B cell (primary cell): ENCODE results near the gene RUSF1. TPM values are rescaled to one million over a fixed set of nuclear protein-coding genes. Genes with fewer than 3 reads are reported as not detected.

Experiments
- ATAC-seq: fragments of 200-7000 bp; cut with Tn5 transposase; one replicate; pipeline ENCODE4 v1.10.0; 2021; ENCODE audit warnings: low read depth, mild to moderate bottlenecking, moderate number of reproducible peaks, moderate library complexity
- CTCF ChIA-PET: fragments of 350-600 bp; sonication (Branson Sonifier 250); formaldehyde crosslinking; loops from one replicate; lab custom pipeline; 2021; ENCODE audit warnings: antibody characterized with exemption, inconsistent platforms; lab: Charles Lee
- POLR2A ChIA-PET: fragments of 350-600 bp; sonication (Branson Sonifier 250); formaldehyde crosslinking; loops from one replicate; lab custom pipeline; 2021; ENCODE audit warnings: antibody characterized with exemption; lab: Charles Lee
- DNase-seq: peaks from one replicate; pipeline ENCODE4 v3.0.0; 2013
- H2AFZ ChIP-seq: 2 replicates; pipeline ENCODE4 v1.6.1; 2012; ENCODE audit warnings: mild to moderate bottlenecking, low read depth, low read length; ENCODE audit not compliant: insufficient read depth, poor library complexity, severe bottlenecking
- H3K27ac ChIP-seq, 2 donors: 1 replicate in 1 of 2; 2 replicates in 1 of 2; pipeline ENCODE4 v1.5.1; 2012 to 2013; ENCODE audit warnings: low read length in 2 of 2, mild to moderate bottlenecking in 2 of 2, moderate library complexity in 1 of 2
- H3K27me3 ChIP-seq, 4 experiments: fragments of 200-600 bp in 1 of 4; sonication (generic) in 1 of 4; replicated peaks in 1 of 4; 1 replicate in 2 of 4; 2 replicates in 2 of 4; pipeline versions ENCODE4 v1.6.1 to v1.7.0; 2013 to 2016; ENCODE audit warnings: low read length in 3 of 4, mild to moderate bottlenecking in 2 of 4, mixed read lengths in 1 of 4, moderate library complexity in 1 of 4; ENCODE audit not compliant: insufficient read depth in 4 of 4, control insufficient read depth in 3 of 4; ENCODE audit errors: control extremely low read depth in 1 of 4
- H3K36me3 ChIP-seq, 2 experiments: replicated peaks in 1 of 2; 1 replicate in 1 of 2; 2 replicates in 1 of 2; pipeline versions ENCODE4 v1.6.1 to v1.7.1; 2013; ENCODE audit warnings: low read length in 1 of 2; ENCODE audit not compliant: insufficient read depth in 2 of 2, control insufficient read depth in 1 of 2; ENCODE audit errors: control extremely low read depth in 1 of 2, extremely low read depth in 1 of 2
- H3K4me1 ChIP-seq, 2 donors: fragments of 200-600 bp in 1 of 2; sonication (generic) in 1 of 2; 1 replicate in 1 of 2; 2 replicates in 1 of 2; pipeline versions ENCODE4 v1.5.1 to v1.6.1; 2013 to 2017; ENCODE audit warnings: low read length in 2 of 2; ENCODE audit not compliant: control insufficient read depth in 2 of 2, insufficient read depth in 2 of 2
- H3K4me2 ChIP-seq: replicated peaks from 2 replicates; pipeline ENCODE3; 2012; ENCODE audit warnings: mild to moderate bottlenecking, low read depth, low read length; ENCODE audit not compliant: poor library complexity, severe bottlenecking
- H3K4me3 ChIP-seq, 5 experiments: fragments of 200-600 bp in 1 of 5; sonication (generic) in 1 of 5; 1 replicate in 3 of 5; 2 replicates in 2 of 5; pipeline versions ENCODE4 v1.5.1 to v1.7.0; 2011 to 2016; ENCODE audit warnings: low read length in 4 of 5, mild to moderate bottlenecking in 4 of 5, low read depth in 2 of 5, control low read depth in 1 of 5, moderate library complexity in 1 of 5; ENCODE audit not compliant: insufficient read depth in 1 of 5; ENCODE audit errors: control extremely low read depth in 1 of 5, extremely low read depth in 1 of 5
- H3K79me2 ChIP-seq: fragments of 200-600 bp; sonication (generic); one replicate; pipeline ENCODE4 v1.6.0; 2016; ENCODE audit warnings: low read length; ENCODE audit not compliant: control insufficient read depth, insufficient read depth
- H3K9ac ChIP-seq: fragments of 200-600 bp; sonication (generic); 2 replicates; pipeline ENCODE4 v1.6.1; 2017; ENCODE audit warnings: mild to moderate bottlenecking, low read length, moderate library complexity
- H3K9me3 ChIP-seq, 3 donors: one replicate each; pipeline versions ENCODE4 v1.6.1 to v1.7.1; 2013; ENCODE audit warnings: low read length in 2 of 3; ENCODE audit not compliant: control insufficient read depth in 2 of 3, insufficient read depth in 1 of 3; ENCODE audit errors: control extremely low read depth in 1 of 3
- H4K20me1 ChIP-seq: 2 replicates; pipeline ENCODE4 v1.6.0; 2012; ENCODE audit warnings: mild to moderate bottlenecking, low read length; ENCODE audit not compliant: insufficient read depth, control insufficient read depth, poor library complexity, severe bottlenecking
- H3K27ac Mint-ChIP-seq: one replicate; pipeline ENCODE4 v1.8.0; 2021; ENCODE audit warnings: mixed read lengths
- H3K27me3 Mint-ChIP-seq: one replicate; pipeline ENCODE4 v1.8.0; 2021; ENCODE audit warnings: mixed read lengths
- H3K4me1 Mint-ChIP-seq: one replicate; pipeline ENCODE4 v1.8.0; 2021; ENCODE audit warnings: mixed read lengths
- H3K4me3 Mint-ChIP-seq: one replicate; pipeline ENCODE4 v1.8.0; 2021; ENCODE audit warnings: mixed read lengths
- H3K9me3 Mint-ChIP-seq: one replicate; pipeline ENCODE4 v1.8.0; 2022; ENCODE audit warnings: mixed read lengths; ENCODE audit not compliant: insufficient read depth
- CTCF ChIP-seq: fragments of 200-600 bp; IDR thresholded peaks from one replicate; pipeline ENCODE4 v1.8.0; 2022; ENCODE audit warnings: antibody characterized with exemption, mild to moderate bottlenecking
- EZH2 ChIP-seq: IDR thresholded peaks from 2 replicates; pipeline ENCODE4 v1.6.1; 2012; ENCODE audit warnings: borderline replicate concordance, low read depth, mild to moderate bottlenecking, moderate library complexity, low read length; ENCODE audit not compliant: insufficient read depth, poor library complexity, severe bottlenecking
- WGBS: methylation state at CpG from one replicate; pipeline ENCODE4 v1.1.5; 2013; ENCODE audit warnings: missing lambda C conversion rate; ENCODE audit not compliant: insufficient coverage; 5-methylcytosine and 5-hydroxymethylcytosine counted together
- intact Hi-C: fragments of 100-400 bp; cut with micrococcal nuclease; formaldehyde crosslinking; loops from one replicate; pipeline ENCODE4 v1.10.0; 2022
- polyA plus RNA-seq: library from polyadenylated mRNA; depleted of rRNA; stranded (reverse); fragments of >200 nt; gene quantifications from 2 replicates; pipeline ENCODE4 v1.2.3, GENCODE V29; 2012
- total RNA-seq, 2 donors: library from RNA; stranded (reverse); fragments of 120-200 nt in 1 of 2; gene quantifications; 1 replicate in 1 of 2; 2 replicates in 1 of 2; pipeline versions ENCODE4 v1.2.3 to v1.2.4, GENCODE V29; 2013 to 2022

The RUSF1 gene
- total and polyA plus RNA-seq, 2 donors (not counting 1 experiment from before 2014, with no cell fraction given) = 103 to 132 TPM

DNA sequence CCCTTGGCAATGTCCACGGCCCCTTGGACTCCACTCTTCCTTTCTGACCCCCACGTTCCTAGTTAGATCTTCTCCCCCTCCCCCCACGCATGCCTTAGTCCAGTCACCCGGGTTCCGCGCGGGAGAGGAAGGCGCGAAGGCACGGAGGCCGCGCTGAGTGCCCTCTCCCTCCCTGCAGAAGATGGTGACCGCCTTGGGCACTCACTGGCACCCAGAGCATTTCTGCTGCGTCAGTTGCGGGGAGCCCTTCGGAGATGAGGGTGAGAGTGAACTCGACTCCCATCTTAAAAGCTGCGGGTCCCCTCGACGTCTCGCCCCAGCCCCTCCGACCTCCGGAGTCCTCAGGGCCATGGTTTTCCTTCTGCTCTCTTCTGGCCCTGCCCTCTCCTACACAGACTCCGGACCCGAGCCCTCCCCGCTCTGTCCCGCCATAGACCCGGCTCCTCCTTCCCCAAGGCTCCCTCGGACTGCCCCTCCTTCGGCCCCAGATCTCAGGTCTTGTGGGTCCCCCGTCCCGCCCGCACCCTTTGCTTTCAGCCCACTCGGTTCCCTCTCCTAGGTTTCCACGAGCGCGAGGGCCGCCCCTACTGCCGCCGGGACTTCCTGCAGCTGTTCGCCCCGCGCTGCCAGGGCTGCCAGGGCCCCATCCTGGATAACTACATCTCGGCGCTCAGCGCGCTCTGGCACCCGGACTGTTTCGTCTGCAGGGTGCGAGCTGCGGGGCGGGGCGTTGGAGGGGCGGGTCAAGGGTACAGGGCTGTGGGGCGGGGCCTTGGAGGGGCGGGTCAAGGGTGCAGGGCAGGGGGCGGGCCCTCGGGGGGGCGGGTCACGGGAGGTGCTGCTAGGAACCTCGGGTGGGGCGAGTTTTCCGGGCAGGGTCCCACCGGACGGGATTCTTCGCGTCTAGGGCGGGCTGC lies 31.6 kb downstream of the RUSF1 start:
- peaks cover 33% of the 10 kb centered on the region for H3K4me1 Mint-ChIP-seq
- H3K27ac Mint-ChIP-seq = peak overlapping the region; percentile 83
- peaks cover 0 to 21% (median 8%) of the 10 kb centered on the region in 4 experiments for H3K27me3 ChIP-seq
- H3K9ac ChIP-seq = peak overlapping the region; percentile 69
- POLR2A ChIA-PET = interaction anchor here (1.5 to 1.6 kb wide), 2 partner anchors 12 to 17 kb away, joined by 6 to 8 read pairs; partner anchors contain the start of gene ARMC5
- 8% methylated on average over 54 of the region's 68 CpGs for WGBS
- peak overlapping the region; percentile 87 for H2AFZ ChIP-seq
- H3K4me1 ChIP-seq = peaks cover 19 to 28% of the 10 kb centered on the region in 2 donors
- peaks cover 0 to 12% (median 0%) of the 10 kb centered on the region in 3 donors for H3K9me3 ChIP-seq
- intact Hi-C loops = loop anchor here (1.0 to 5.0 kb wide), 4 partner anchors 12 to 396 kb away; partner anchors contain the start of genes RUSF1 and ZNF267
- H3K4me2 ChIP-seq = peak overlapping the region; percentile 94
- H3K27ac ChIP-seq = no peak overlapping the region
- H3K9me3 Mint-ChIP-seq = no peaks in the 10 kb centered on the region
- CTCF ChIA-PET = interaction anchor here (0.6 to 1.4 kb wide), 2 partner anchors 9 to 11 kb away, joined by 3 to 6 read pairs; no protein-coding TSS in a partner anchor
- peak overlapping the region; percentile 90 for H3K4me3 Mint-ChIP-seq
- no peak for TF ChIP-seq EZH2
- no peak for TF ChIP-seq CTCF
- no peaks in the 10 kb centered on the region for H3K36me3 ChIP-seq
- DNase-seq = peak; percentile 81
- ATAC-seq = peak; percentile 91
- H3K79me2 ChIP-seq = no peaks in the 10 kb centered on the region
- H3K27me3 Mint-ChIP-seq = peaks cover 8% of the 10 kb centered on the region
- H3K4me3 ChIP-seq = peak overlapping the region in 4 of 5 experiments; percentile 57 to 65 (median 62)
- H4K20me1 ChIP-seq = no peaks in the 10 kb centered on the region
